OCI-LY3 (cell line): ENCODE results near the gene SLC29A3.

Source experiments
- CTCF ChIP-seq: fragments of 200-600, 300-600 bp; sonication (generic); IDR thresholded peaks from 2 replicates; pipeline ENCODE4 v1.5.1; 2014; ENCODE audit warnings: antibody characterized with exemption, low read length, low read depth
- EZH2phosphoT487 ChIP-seq: fragments of 200-600 bp; shearing (Covaris generic); IDR thresholded peaks from 2 replicates; pipeline ENCODE4 v1.6.1; 2018; ENCODE audit warnings: antibody characterized with exemption, mixed run types, low read depth

- no peak for TF ChIP-seq CTCF
- TF ChIP-seq EZH2phosphoT487 = no peak
Measured at GRCh38 chr10:71323407-71323806, 4.3 kb downstream of the SLC29A3 start.
